EL (cell line): Measurements from ENCODE around the gene IFT22.

ENCODE experiments used
- DNase-seq: peaks from one replicate; pipeline ENCODE4 v3.0.0-alpha.2; 2016

IFT22 gene

DNA sequence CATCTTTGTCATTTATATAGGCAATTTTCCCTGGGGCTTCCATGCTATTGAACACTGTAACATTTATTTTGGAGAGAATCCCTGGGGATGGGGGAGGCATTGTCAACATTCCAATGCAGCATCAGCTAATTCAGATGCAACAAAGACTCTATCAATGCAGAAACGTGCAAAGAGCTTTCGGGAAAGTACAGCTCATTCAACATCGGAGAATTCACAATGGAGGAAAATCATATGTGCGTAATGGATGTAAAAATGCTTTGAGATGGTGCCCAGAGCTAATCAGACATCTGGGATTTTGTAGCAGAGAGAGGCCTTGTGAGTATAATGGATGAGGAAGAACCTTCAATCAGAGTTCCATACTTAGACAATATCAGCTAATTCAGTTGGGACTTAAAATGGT, 48.4 kb downstream of the IFT22 start:
- DNase-seq: no peak

DNA sequence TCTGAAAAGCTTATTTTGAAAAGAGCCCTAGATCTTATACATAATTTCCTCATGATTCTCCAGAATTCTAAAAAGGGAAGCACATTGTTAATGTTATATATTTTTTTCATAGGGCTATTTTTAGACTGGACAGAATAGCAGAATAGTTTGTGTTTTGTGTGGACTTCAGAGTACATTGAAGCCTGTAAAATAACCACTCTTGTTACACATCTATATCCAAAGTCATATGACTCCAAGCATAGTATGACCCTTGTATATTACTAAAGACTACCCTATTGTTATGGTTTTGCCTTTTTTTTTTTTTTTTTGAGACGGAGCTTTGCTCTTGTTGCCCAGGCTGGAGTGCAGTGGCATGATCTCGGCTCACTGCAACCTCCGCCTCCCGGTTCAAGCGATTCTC, 50.6 kb downstream of the IFT22 start:
- no peak for DNase-seq

DNA sequence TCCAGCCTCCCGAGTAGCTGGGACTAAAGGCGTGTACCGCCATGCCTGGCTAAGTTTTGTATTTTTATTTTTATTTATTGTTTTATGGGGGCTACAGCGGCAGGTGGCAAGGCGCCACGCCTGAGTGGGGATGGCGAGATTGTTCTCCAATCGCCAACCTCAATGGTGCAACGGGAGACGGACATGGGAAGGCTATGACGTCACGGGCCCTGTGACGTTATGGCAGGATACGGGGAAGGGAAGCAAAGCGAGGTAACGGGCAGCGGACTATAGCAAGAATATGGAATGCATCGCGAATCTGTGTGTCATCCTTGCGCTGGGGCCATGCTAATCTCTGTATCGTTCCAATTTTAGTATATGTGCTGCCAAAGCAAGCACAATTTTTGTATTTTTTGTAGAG, 51.9 kb downstream of the IFT22 start:
- DNase-seq: no peak

DNA sequence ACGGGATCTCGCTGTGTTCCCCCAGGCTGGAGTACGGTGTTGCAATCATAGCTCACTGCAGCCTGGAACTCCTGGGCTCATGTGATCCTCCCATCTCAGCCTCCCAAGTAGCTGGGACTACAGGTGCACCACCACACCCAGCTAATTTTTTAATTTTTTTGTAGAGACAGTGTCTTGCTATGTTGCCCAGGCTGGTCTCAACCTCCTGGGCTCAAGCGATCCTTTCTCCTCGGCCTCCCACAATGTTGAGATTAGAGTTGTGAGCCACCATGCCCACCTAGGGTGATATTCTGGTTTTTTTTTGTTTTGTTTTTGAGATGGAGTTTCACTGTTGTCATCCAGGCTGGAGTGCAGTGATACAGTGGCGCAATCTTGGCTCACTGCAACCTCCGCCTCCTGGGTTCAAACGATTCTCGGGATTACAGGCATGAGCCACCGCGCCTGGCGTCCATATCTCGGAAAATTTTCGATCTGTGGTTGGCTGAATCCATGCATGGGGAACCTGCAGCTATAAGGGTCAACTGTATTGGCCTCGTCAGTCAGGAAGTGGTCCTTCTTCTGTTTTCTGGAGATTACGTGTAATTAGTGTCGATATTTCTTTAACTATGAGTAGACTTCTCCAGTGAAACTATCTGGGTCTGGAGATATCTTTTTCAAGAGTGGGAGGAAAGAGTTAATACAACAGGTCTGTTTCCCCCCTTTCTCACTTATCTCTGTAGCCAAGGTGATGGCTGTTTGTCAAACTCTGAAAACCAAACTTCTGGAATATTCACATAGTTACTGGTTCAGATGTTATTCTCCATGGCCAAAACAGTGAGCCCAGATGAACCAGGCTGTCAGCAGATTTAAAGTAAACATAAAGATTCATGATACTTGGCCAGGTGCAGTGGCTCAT, 55.7 kb downstream of the IFT22 start:
- no peak for DNase-seq

DNA sequence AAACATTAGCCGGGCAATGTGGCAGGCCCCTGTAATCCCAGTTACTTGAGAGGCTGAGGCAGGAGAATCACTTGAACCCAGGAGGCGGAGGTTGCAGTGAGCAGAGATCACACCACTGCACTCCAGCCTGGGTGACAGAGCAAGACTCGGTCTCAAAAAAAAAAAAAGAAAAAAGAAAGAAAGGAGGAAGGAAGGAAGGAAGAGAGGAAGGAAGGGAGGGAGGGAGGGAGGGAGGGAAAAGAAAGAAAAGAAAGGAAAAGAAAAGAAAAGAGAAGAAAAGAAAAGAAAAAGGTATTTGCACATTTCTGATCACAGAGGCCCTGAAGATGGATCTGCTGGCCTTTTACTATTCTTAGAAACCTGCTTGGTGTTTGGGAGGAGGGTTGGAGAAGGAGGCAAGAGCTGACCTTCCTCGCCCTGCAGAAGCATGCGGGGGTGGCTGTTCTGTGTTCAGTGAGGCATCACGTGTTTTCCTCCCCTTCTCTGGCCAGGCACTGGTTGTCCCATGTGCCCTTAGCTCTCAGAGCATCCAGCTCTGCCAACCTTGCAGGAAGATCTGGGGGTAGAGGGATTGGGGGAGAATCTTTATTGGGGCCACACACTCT, 57.4 kb downstream of the IFT22 start:
- DNase-seq: peak; percentile 15
